IPS-18c (cell line): ENCODE measurements around the gene ANKRD53.

ENCODE experiments used
- H3K4me3 ChIP-seq: 2 replicates; pipeline ENCODE4 v1.7.0; 2013; ENCODE audit warnings: low read depth, mild to moderate bottlenecking, low read length, moderate library complexity; ENCODE audit not compliant: insufficient read depth
- H3K9me3 ChIP-seq: one replicate; pipeline ENCODE4 v1.6.1; 2013; ENCODE audit warnings: mild to moderate bottlenecking, low read length, moderate library complexity; ENCODE audit not compliant: control insufficient read depth, insufficient read depth

Gene ANKRD53

GRCh38 chr2:70982971-70983370, 4.5 kb downstream of the ANKRD53 start:
- Histone ChIP-seq H3K4me3 (no peak overlapping the region), H3K9me3 (no peaks in the 10 kb centered on the region)

- H3K4me3 ChIP-seq, result no peak overlapping the region
- H3K9me3 ChIP-seq, result no peaks in the 10 kb centered on the region
Measured at GRCh38 chr2:70983506-70984227, 5.2 kb downstream of the ANKRD53 start.

- Histone ChIP-seq H3K9me3 (no peaks in the 10 kb centered on the region), H3K4me3 (no peak overlapping the region)
Measured at GRCh38 chr2:70984228-70984575, 5.8 kb downstream of the ANKRD53 start.

GRCh38 chr2:70984576-70985282, 6.3 kb downstream of the ANKRD53 start:
- Histone ChIP-seq H3K9me3 (no peaks in the 10 kb centered on the region), H3K4me3 (no peak overlapping the region)

GRCh38 chr2:70985283-70985688, 6.9 kb downstream of the ANKRD53 start:
- no peak overlapping the region for H3K4me3 ChIP-seq
- no peaks in the 10 kb centered on the region for H3K9me3 ChIP-seq

GRCh38 chr2:70985956-70986355, 7.5 kb downstream of the ANKRD53 start:
- Histone ChIP-seq H3K4me3 (no peak overlapping the region), H3K9me3 (no peaks in the 10 kb centered on the region)

- H3K4me3 ChIP-seq, result no peak overlapping the region
- no peaks in the 10 kb centered on the region for H3K9me3 ChIP-seq
Measured at GRCh38 chr2:70986499-70987189, 8.2 kb downstream of the ANKRD53 start.

GRCh38 chr2:70987386-70987785, 9.0 kb downstream of the ANKRD53 start:
- H3K4me3 ChIP-seq, result no peak overlapping the region
- H3K9me3 ChIP-seq, result no peaks in the 10 kb centered on the region

- Histone ChIP-seq H3K9me3 (no peaks in the 10 kb centered on the region), H3K4me3 (no peak overlapping the region)
Measured at GRCh38 chr2:70988151-70988550, 9.7 kb downstream of the ANKRD53 start.

GRCh38 chr2:70988726-70989648, 10.6 kb downstream of the ANKRD53 start:
- Histone ChIP-seq H3K9me3 (no peaks in the 10 kb centered on the region), H3K4me3 (no peak overlapping the region)

- H3K4me3 ChIP-seq, result no peak overlapping the region
- H3K9me3 ChIP-seq, result no peaks in the 10 kb centered on the region
Measured at GRCh38 chr2:70990216-70990615, 11.8 kb downstream of the ANKRD53 start.

GRCh38 chr2:70991142-70991541, 12.7 kb downstream of the ANKRD53 start:
- Histone ChIP-seq H3K4me3 (no peak overlapping the region), H3K9me3 (no peaks in the 10 kb centered on the region)

GRCh38 chr2:70991742-70992141, 13.3 kb downstream of the ANKRD53 start:
- Histone ChIP-seq H3K9me3 (no peaks in the 10 kb centered on the region), H3K4me3 (no peak overlapping the region)

GRCh38 chr2:70992945-70993853, 14.8 kb downstream of the ANKRD53 start:
- peak overlapping the region; percentile 83 for H3K4me3 ChIP-seq

GRCh38 chr2:70994009-70994698, 15.7 kb downstream of the ANKRD53 start:
- Histone ChIP-seq H3K9me3 (no peaks in the 10 kb centered on the region), H3K4me3 (peak overlapping the region; percentile 83)

More at GRCh38 chr2:70992945-70993853, 14.8 kb downstream of the ANKRD53 start:
- no peaks in the 10 kb centered on the region for H3K9me3 ChIP-seq
